ENCODE results near the gene ZNF70. TPM values are rescaled to one million over a fixed set of nuclear protein-coding genes. Genes with fewer than 3 reads are reported as not detected.

The ZNF70 gene
- total RNA-seq, 1 donor: 5.9 TPM

- H3K4me3 ChIP-seq (ENCODE audit: low read depth, low read length): no peak overlapping the region
- no peak for TF ChIP-seq CTCF (IDR thresholded peaks at IDR 0.05; ENCODE audit: insufficient read depth, low read length)
- DNase-seq (ENCODE audit: low read depth): no peak
Observed at GRCh38 chr22:23696326-23696851, 54.5 kb downstream of the ZNF70 start.

- no peak for TF ChIP-seq CTCF (IDR thresholded peaks at IDR 0.05; ENCODE audit: insufficient read depth, low read length)
- H3K4me3 ChIP-seq (ENCODE audit: low read depth, low read length): no peak overlapping the region
- DNase-seq (ENCODE audit: low read depth): no peak
Observed at GRCh38 chr22:23695571-23696325, 55.2 kb downstream of the ZNF70 start.

GRCh38 chr22:23695141-23695540 lies 55.8 kb downstream of the ZNF70 start:
- H3K4me3 ChIP-seq (ENCODE audit: low read depth, low read length): no peak overlapping the region
- TF ChIP-seq CTCF (IDR thresholded peaks at IDR 0.05; ENCODE audit: insufficient read depth, low read length): no peak
- no peak for DNase-seq (ENCODE audit: low read depth)

GRCh38 chr22:23693979-23694680 lies 56.8 kb downstream of the ZNF70 start:
- TF ChIP-seq CTCF (IDR thresholded peaks at IDR 0.05; ENCODE audit: insufficient read depth, low read length): no peak
- no peak overlapping the region for H3K4me3 ChIP-seq (ENCODE audit: low read depth, low read length)
- DNase-seq (ENCODE audit: low read depth): no peak

GRCh38 chr22:23692598-23693291 lies 58.2 kb downstream of the ZNF70 start:
- no peak overlapping the region for H3K4me3 ChIP-seq (ENCODE audit: low read depth, low read length)
- no peak for TF ChIP-seq CTCF (IDR thresholded peaks at IDR 0.05; ENCODE audit: insufficient read depth, low read length)
- no peak for DNase-seq (ENCODE audit: low read depth)

GRCh38 chr22:23691748-23692423 lies 59.0 kb downstream of the ZNF70 start:
- H3K4me3 ChIP-seq (ENCODE audit: low read depth, low read length): no peak overlapping the region
- no peak for DNase-seq (ENCODE audit: low read depth)
- TF ChIP-seq CTCF (IDR thresholded peaks at IDR 0.05; ENCODE audit: insufficient read depth, low read length): no peak

Measured in fibroblast of the aortic adventitia (primary cell).